Measurements from ENCODE around the gene SLX4IP. TPM values are rescaled to one million over a fixed set of nuclear protein-coding genes. Genes with fewer than 3 reads are reported as not detected.

Gene SLX4IP
- polyA plus RNA-seq, 1 experiment, result 2.8 TPM

- no peak for TF ChIP-seq CTCF (IDR thresholded peaks at IDR 0.05; ENCODE audit: low read depth, low read length)
- no peaks in the 10 kb centered on the region; the same call in 1 of the 2 replicates for H3K9me3 ChIP-seq (ENCODE audit: control insufficient read depth, insufficient read depth, low read length)
- no peaks in the 10 kb centered on the region for H3K27me3 ChIP-seq (ENCODE audit: control insufficient read depth, insufficient read depth, low read length)
- ChIA-PET POLR2A (no interaction called here), CTCF (no interaction called here)
- H3K4me3 ChIP-seq (ENCODE audit: low read depth, low read length), result no peak overlapping the region
- no peak overlapping the region for H3K27ac ChIP-seq (ENCODE audit: low read depth, low read length)
- DNase-seq (ENCODE audit: low read depth, low spot score), result no peak
These were observed 81.4 kb downstream of the SLX4IP start for GRCh38 chr20:10516529-10516928.

- no peaks in the 10 kb centered on the region for H3K27me3 ChIP-seq (ENCODE audit: control insufficient read depth, insufficient read depth, low read length)
- TF ChIP-seq CTCF (IDR thresholded peaks at IDR 0.05; ENCODE audit: low read depth, low read length), result no peak
- no peak for DNase-seq (ENCODE audit: low read depth, low spot score)
- H3K9me3 ChIP-seq (ENCODE audit: control insufficient read depth, insufficient read depth, low read length), result no peaks in the 10 kb centered on the region; the same call in 1 of the 2 replicates
- H3K4me3 ChIP-seq (ENCODE audit: low read depth, low read length), result no peak overlapping the region
- no peak overlapping the region for H3K27ac ChIP-seq (ENCODE audit: low read depth, low read length)
- ChIA-PET CTCF (interaction anchor here (0.5 kb wide), 1 partner anchor 910 kb away, joined by 4 read pairs; no protein-coding TSS in a partner anchor), POLR2A (no interaction called here)
These were observed 84.4 kb downstream of the SLX4IP start for GRCh38 chr20:10519361-10520046.

- ChIA-PET POLR2A (interaction anchor here (1.2 kb wide), 1 partner anchor 16 kb away, joined by 3 read pairs; no protein-coding TSS in a partner anchor), CTCF (no interaction called here)
- no peak overlapping the region for H3K4me3 ChIP-seq (ENCODE audit: low read depth, low read length)
- H3K27ac ChIP-seq (ENCODE audit: low read depth, low read length), result no peak overlapping the region
- H3K27me3 ChIP-seq (ENCODE audit: control insufficient read depth, insufficient read depth, low read length), result no peaks in the 10 kb centered on the region
- no peaks in the 10 kb centered on the region; the same call in 1 of the 2 replicates for H3K9me3 ChIP-seq (ENCODE audit: control insufficient read depth, insufficient read depth, low read length)
- DNase-seq (ENCODE audit: low read depth, low spot score), result no peak
- no peak for TF ChIP-seq CTCF (IDR thresholded peaks at IDR 0.05; ENCODE audit: low read depth, low read length)
These were observed 85.4 kb downstream of the SLX4IP start for GRCh38 chr20:10520528-10520927.

GRCh38 chr20:10521068-10521831 lies 86.1 kb downstream of the SLX4IP start:
- no peak for TF ChIP-seq CTCF (IDR thresholded peaks at IDR 0.05; ENCODE audit: low read depth, low read length)
- H3K27me3 ChIP-seq (ENCODE audit: control insufficient read depth, insufficient read depth, low read length), result no peaks in the 10 kb centered on the region
- peak overlapping the region; percentile 33 for H3K27ac ChIP-seq (ENCODE audit: low read depth, low read length)
- no peaks in the 10 kb centered on the region; the same call in 1 of the 2 replicates for H3K9me3 ChIP-seq (ENCODE audit: control insufficient read depth, insufficient read depth, low read length)
- ChIA-PET CTCF (interaction anchor here (0.8 kb wide), 1 partner anchor 32 kb away, joined by 4 read pairs; no protein-coding TSS in a partner anchor), POLR2A (interaction anchor here (0.5 to 1.2 kb wide), 2 partner anchors 15 to 115 kb away, joined by 3 to 5 read pairs; no protein-coding TSS in a partner anchor)
- peak overlapping the region; percentile 11; the same call in 1 of the 2 replicates for H3K4me3 ChIP-seq (ENCODE audit: low read depth, low read length)
- no peak for DNase-seq (ENCODE audit: low read depth, low spot score)
